Measurements from ENCODE around the gene ITPK1.

Gene ITPK1

DNA sequence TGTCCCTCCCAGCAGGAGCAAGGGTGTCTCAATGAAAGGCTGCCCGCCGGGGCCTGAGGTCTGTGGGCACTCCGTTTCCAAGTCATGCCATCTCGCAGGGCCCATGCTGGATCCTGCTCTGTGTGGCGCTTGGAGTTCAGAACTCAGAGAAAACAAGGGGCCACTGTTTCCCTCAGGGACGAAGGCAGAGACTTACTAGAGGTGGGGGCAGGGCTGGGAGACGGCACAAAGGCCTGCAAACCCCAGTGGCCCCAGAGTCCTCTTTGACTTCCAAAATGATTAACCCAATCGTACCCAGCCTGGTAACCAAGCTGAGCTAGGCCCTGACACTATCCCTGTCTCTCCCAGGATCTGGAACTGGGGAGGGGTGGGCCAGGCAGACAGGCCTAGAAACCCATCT is 95.8 kb downstream of the ITPK1 start:
- TF ChIP-seq, protein P1, sequence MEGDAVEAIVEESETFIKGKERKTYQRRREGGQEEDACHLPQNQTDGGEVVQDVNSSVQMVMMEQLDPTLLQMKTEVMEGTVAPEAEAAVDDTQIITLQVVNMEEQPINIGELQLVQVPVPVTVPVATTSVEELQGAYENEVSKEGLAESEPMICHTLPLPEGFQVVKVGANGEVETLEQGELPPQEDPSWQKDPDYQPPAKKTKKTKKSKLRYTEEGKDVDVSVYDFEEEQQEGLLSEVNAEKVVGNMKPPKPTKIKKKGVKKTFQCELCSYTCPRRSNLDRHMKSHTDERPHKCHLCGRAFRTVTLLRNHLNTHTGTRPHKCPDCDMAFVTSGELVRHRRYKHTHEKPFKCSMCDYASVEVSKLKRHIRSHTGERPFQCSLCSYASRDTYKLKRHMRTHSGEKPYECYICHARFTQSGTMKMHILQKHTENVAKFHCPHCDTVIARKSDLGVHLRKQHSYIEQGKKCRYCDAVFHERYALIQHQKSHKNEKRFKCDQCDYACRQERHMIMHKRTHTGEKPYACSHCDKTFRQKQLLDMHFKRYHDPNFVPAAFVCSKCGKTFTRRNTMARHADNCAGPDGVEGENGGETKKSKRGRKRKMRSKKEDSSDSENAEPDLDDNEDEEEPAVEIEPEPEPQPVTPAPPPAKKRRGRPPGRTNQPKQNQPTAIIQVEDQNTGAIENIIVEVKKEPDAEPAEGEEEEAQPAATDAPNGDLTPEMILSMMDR (IDR thresholded peaks at IDR 0.05; ENCODE audit: insufficient read depth, low read depth, low read length, missing control alignments), result no peak
- no peak for DNase-seq (ENCODE audit: low read depth)
- H3K4me3 ChIP-seq (ENCODE audit: low read depth, low read length), result no peak overlapping the region

GRCh38 chr14:93019367-93019843 is 96.3 kb downstream of the ITPK1 start:
- no peak for DNase-seq (ENCODE audit: low read depth)
- TF ChIP-seq, protein P1 (IDR thresholded peaks at IDR 0.05; ENCODE audit: insufficient read depth, low read depth, low read length, missing control alignments), result no peak
- no peak overlapping the region for H3K4me3 ChIP-seq (ENCODE audit: low read depth, low read length)

- H3K4me3 ChIP-seq (ENCODE audit: low read depth, low read length), result no peak overlapping the region
- DNase-seq (ENCODE audit: low read depth), result no peak
- TF ChIP-seq, protein P1 (IDR thresholded peaks at IDR 0.05; ENCODE audit: insufficient read depth, low read depth, low read length, missing control alignments), result no peak
These were observed 97.4 kb downstream of the ITPK1 start for GRCh38 chr14:93018366-93018765.

GRCh38 chr14:93017898-93018297 is 97.8 kb downstream of the ITPK1 start:
- H3K4me3 ChIP-seq (ENCODE audit: low read depth, low read length), result no peak overlapping the region
- TF ChIP-seq, protein P1 (IDR thresholded peaks at IDR 0.05; ENCODE audit: insufficient read depth, low read depth, low read length, missing control alignments), result no peak
- no peak for DNase-seq (ENCODE audit: low read depth)

GRCh38 chr14:93017301-93017797 is 98.4 kb downstream of the ITPK1 start:
- H3K4me3 ChIP-seq (ENCODE audit: low read depth, low read length), result no peak overlapping the region
- TF ChIP-seq, protein P1 (IDR thresholded peaks at IDR 0.05; ENCODE audit: insufficient read depth, low read depth, low read length, missing control alignments), result no peak
- DNase-seq (ENCODE audit: low read depth), result no peak

DNA sequence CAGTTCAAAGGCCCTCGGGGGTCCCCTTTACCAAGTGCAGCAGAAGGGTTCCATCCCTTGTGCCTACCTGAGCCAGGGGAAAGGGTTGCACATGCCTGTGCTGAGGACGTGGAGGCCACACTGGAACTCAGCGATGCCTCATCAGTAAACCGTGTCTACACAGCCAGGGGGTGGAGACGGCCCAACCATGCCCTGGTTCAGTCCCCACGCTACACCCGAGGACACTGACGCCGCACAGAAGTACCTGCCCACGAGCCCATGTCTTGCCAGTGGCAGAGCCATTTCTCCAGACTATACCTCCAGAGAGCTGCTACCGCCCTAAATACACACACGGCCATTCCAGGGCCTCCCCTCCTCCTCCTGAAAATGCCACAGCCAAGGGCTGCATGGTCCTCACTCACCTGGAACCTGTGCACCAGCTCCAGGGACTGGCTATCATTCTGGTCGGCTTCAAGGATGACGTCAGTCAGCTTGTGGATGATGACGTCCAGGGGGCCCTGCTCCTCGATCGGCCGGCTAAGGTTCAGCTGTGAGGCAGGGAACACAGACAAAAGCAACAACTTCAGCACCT is 99.4 kb downstream of the ITPK1 start:
- DNase-seq (ENCODE audit: low read depth), result no peak
- no peak overlapping the region for H3K4me3 ChIP-seq (ENCODE audit: low read depth, low read length)
- TF ChIP-seq, protein P1 (IDR thresholded peaks at IDR 0.05; ENCODE audit: insufficient read depth, low read depth, low read length, missing control alignments), result no peak

GRCh38 chr14:93015505-93015904 is 100.2 kb downstream of the ITPK1 start:
- no peak overlapping the region for H3K4me3 ChIP-seq (ENCODE audit: low read depth, low read length)
- TF ChIP-seq, protein P1 (IDR thresholded peaks at IDR 0.05; ENCODE audit: insufficient read depth, low read depth, low read length, missing control alignments), result no peak
- no peak for DNase-seq (ENCODE audit: low read depth)

All from GM12865 (cell line).